Vagina (tissue), 2 donors: Measurements from ENCODE around the gene TRIM68. TPM values are rescaled to one million over a fixed set of nuclear protein-coding genes. Genes with fewer than 3 reads are reported as not detected.

Experiments used
- DNase-seq, 2 donors: peaks; one replicate each; pipeline ENCODE4 v3.0.0-alpha.2; 2017; ENCODE audit errors: extremely low spot score in 2 of 2
- H3K27ac ChIP-seq: fragments of 200-600 bp; sonication (generic); one replicate; pipeline ENCODE4 v1.5.1; 2019
- H3K27me3 ChIP-seq: fragments of 200-600 bp; sonication (generic); one replicate; pipeline ENCODE4 v1.5.1; 2019
- H3K36me3 ChIP-seq, 2 donors: fragments of 200-600 bp; sonication (generic); one replicate each; pipeline ENCODE4 v1.5.1; 2017 to 2019
- H3K4me1 ChIP-seq: fragments of 200-600 bp; sonication (generic); one replicate; pipeline ENCODE4 v1.5.1; 2019
- H3K4me3 ChIP-seq, 2 donors: fragments of 200-600 bp; sonication (generic); 1 replicate in 1 of 2; 2 replicates in 1 of 2; pipeline ENCODE4 v1.5.1; 2016 to 2019
- H3K9me3 ChIP-seq: fragments of 200-600 bp; sonication (generic); one replicate; pipeline ENCODE4 v1.5.1; 2019
- POLR2A ChIP-seq, 2 donors: fragments of 450-650 bp; IDR thresholded peaks; one replicate each; pipeline ENCODE4 v1.6.1; 2017; ENCODE audit warnings: antibody characterized with exemption in 2 of 2, mild to moderate bottlenecking in 2 of 2, moderate library complexity in 2 of 2
- POLR2AphosphoS5 ChIP-seq, 2 donors: sonication (generic); formaldehyde crosslinking; IDR thresholded peaks; one replicate each; pipeline ENCODE4 v1.9.0; 2017; ENCODE audit warnings: antibody characterized with exemption in 2 of 2, mild to moderate bottlenecking in 2 of 2, low read depth in 1 of 2; ENCODE audit not compliant: insufficient read depth in 1 of 2
- intact Hi-C: fragments of 100-400 bp; cut with DNase I; formaldehyde crosslinking; loops from one replicate; pipeline ENCODE4 v1.15.1; 2023
- total RNA-seq: library from RNA; depleted of rRNA; stranded (reverse); fragments of >200 nt; gene quantifications from one replicate; pipeline ENCODE4 v1.2.3, GENCODE V29; 2016
- TF ChIP-seq, protein P1 (sequence below), 3 experiments: fragments of 450-650 bp in 2 of 3; fragments of 200-600 bp in 1 of 3; sonication (generic) in 1 of 3; IDR thresholded peaks; one replicate each; pipeline ENCODE4 v1.5.1; 2017 to 2019; ENCODE audit warnings: antibody characterized with exemption in 3 of 3, mild to moderate bottlenecking in 2 of 3, moderate library complexity in 2 of 3

TRIM68 gene
- total RNA-seq, 1 donor from 2014 or later = 9.6 TPM

DNA sequence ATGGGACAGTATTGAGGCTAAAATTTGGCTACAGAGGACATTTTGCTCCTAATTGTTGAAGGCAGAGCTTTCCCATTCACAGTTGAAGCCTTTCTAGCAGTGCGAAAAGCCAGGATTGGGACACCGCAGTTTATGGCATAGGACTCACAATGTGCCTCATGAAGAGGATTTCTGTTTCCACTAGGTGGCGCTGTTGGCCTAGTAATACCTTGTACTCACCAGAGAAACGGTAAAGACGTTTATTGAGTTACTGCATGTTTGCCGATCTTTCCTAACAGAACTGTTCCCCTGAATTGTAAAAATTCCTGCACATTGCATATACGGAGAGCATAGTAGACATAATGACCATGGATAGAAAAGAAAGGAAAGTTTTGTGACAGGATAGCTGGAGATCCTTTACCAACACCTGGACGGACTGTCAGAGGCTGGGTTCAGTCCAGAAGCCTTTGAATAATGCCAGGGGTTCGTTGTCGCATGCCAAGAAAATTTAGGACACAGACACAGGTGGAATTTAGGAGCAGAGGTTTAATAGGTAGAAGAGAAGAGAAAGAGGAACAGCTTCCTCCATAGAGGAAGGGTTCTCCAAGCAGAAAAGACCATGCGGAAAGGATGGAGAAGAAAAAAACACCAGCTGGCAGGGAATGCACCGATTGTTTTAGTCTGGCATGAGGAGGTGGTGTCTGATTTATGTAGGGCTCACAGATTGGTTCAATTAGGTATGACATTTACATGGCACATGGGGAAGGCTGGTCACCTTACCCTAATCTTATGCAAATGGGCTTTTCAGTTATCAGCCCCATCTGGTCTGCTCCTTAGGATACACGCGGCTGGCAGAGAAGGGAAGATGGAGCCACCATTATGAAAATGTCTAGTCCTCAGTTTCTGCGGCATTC is 18.4 kb upstream of the TRIM68 start:
- Histone ChIP-seq H3K4me1 (no peaks in the 10 kb centered on the region), H3K9me3 (no peaks in the 10 kb centered on the region), H3K36me3 (no peaks in the 10 kb centered on the region), H3K27ac (no peak overlapping the region), H3K27me3 (no peaks in the 10 kb centered on the region), H3K4me3 (no peak overlapping the region)
- DNase-seq = no peak
- intact Hi-C loops = no loop called here
- TF ChIP-seq POLR2A (IDR thresholded peaks at IDR 0.05) (no peak), POLR2AphosphoS5 (IDR thresholded peaks at IDR 0.05; ENCODE audit: insufficient read depth in 1 of 2, low read depth in 1 of 2) (no peak)
- TF ChIP-seq, protein P1, sequence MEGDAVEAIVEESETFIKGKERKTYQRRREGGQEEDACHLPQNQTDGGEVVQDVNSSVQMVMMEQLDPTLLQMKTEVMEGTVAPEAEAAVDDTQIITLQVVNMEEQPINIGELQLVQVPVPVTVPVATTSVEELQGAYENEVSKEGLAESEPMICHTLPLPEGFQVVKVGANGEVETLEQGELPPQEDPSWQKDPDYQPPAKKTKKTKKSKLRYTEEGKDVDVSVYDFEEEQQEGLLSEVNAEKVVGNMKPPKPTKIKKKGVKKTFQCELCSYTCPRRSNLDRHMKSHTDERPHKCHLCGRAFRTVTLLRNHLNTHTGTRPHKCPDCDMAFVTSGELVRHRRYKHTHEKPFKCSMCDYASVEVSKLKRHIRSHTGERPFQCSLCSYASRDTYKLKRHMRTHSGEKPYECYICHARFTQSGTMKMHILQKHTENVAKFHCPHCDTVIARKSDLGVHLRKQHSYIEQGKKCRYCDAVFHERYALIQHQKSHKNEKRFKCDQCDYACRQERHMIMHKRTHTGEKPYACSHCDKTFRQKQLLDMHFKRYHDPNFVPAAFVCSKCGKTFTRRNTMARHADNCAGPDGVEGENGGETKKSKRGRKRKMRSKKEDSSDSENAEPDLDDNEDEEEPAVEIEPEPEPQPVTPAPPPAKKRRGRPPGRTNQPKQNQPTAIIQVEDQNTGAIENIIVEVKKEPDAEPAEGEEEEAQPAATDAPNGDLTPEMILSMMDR (IDR thresholded peaks at IDR 0.05) = no peak

DNA sequence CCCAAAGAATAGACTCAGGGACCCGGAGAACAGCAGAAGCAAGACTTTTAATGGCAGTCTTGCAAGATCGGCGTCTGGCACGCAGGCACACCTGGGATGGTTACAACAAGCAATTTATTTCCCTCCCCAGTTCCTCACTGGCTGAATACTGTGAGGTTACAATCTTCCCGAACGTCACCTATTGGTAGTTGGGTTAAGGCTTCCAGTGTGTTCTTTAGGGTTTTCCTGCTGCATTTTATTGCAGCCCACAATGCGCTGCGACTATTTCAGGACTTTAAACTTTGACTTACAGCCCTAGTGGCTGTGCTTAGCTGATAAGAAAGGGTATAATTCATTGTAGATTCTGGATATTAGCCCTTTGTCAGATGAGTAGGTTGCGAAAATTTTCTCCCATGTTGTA is 11.5 kb upstream of the TRIM68 start:
- peak in 1 of 2 donors; percentile 64 for DNase-seq
- H3K4me1 ChIP-seq = no peaks in the 10 kb centered on the region
- no peaks in the 10 kb centered on the region for H3K27me3 ChIP-seq
- H3K4me3 ChIP-seq = no peak overlapping the region
- no peaks in the 10 kb centered on the region for H3K9me3 ChIP-seq
- TF ChIP-seq POLR2AphosphoS5 (IDR thresholded peaks at IDR 0.05; ENCODE audit: insufficient read depth in 1 of 2, low read depth in 1 of 2) (no peak), POLR2A (IDR thresholded peaks at IDR 0.05) (no peak)
- TF ChIP-seq, protein P1 (IDR thresholded peaks at IDR 0.05) = no peak
- H3K36me3 ChIP-seq = no peaks in the 10 kb centered on the region
- intact Hi-C loops = no loop called here
- H3K27ac ChIP-seq = no peak overlapping the region

DNA sequence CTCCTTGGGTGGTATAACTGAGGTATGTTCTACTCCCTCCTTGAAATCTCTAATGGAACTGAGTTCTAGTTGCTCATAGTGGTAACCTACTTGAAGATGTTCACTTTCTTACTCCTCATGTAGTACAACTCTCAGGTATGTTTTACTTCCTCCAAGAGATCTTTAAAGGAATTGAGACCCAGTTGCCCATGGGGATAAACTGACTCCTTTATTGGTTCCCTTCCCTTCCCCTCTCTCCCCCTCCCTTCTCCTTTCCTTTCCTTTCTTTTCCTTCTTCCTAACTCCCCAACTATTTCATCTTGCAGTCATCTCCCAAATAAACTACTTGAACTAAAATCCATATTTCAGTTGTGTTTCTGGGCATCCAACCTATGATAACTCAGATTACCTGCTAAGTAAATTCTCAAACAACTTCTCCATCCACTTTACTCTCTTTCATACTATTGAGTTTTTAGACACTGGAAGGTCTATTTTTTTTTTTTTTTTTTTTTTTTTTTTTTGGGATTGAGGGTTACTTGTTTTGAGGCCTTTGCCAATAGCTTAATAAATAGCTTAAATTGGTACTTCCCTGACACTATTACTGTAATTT is 7.9 kb upstream of the TRIM68 start:
- Histone ChIP-seq H3K27me3 (no peaks in the 10 kb centered on the region), H3K36me3 (no peaks in the 10 kb centered on the region), H3K27ac (no peak overlapping the region), H3K9me3 (no peaks in the 10 kb centered on the region), H3K4me3 (no peak overlapping the region), H3K4me1 (no peaks in the 10 kb centered on the region)
- TF ChIP-seq POLR2A (IDR thresholded peaks at IDR 0.05) (no peak), POLR2AphosphoS5 (IDR thresholded peaks at IDR 0.05; ENCODE audit: insufficient read depth in 1 of 2, low read depth in 1 of 2) (no peak)
- TF ChIP-seq, protein P1 (IDR thresholded peaks at IDR 0.05) = no peak
- DNase-seq = no peak
- intact Hi-C loops = no loop called here

DNA sequence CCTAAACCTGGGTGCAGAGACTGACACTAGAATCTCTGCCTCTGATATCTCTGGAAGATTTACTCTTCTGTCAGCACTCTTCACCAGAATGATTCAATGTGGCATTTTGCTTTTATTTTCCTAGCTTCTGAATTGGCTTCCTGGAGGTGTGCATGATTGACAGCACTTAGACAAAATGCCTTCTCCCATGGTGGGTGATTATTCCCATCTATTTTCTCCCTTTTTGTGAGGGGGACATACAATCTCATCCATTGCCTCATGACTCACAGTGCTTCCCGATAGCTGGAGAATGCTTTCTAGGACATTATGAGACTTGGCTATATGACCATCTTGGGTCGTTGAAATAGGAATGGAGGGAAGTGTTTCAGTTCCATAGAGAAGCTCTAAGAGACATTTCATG is 4.0 kb upstream of the TRIM68 start:
- Histone ChIP-seq H3K4me3 (no peak overlapping the region), H3K9me3 (no peaks in the 10 kb centered on the region), H3K27ac (no peak overlapping the region), H3K27me3 (no peaks in the 10 kb centered on the region), H3K4me1 (peaks cover 6% of the 10 kb centered on the region), H3K36me3 (no peaks in the 10 kb centered on the region)
- intact Hi-C loops = no loop called here
- no peak for DNase-seq
- TF ChIP-seq POLR2A (IDR thresholded peaks at IDR 0.05) (no peak), POLR2AphosphoS5 (IDR thresholded peaks at IDR 0.05; ENCODE audit: insufficient read depth in 1 of 2, low read depth in 1 of 2) (no peak)
- TF ChIP-seq, protein P1 (IDR thresholded peaks at IDR 0.05) = no peak
